ENCODE measurements around the gene TRIM46.

DNA sequence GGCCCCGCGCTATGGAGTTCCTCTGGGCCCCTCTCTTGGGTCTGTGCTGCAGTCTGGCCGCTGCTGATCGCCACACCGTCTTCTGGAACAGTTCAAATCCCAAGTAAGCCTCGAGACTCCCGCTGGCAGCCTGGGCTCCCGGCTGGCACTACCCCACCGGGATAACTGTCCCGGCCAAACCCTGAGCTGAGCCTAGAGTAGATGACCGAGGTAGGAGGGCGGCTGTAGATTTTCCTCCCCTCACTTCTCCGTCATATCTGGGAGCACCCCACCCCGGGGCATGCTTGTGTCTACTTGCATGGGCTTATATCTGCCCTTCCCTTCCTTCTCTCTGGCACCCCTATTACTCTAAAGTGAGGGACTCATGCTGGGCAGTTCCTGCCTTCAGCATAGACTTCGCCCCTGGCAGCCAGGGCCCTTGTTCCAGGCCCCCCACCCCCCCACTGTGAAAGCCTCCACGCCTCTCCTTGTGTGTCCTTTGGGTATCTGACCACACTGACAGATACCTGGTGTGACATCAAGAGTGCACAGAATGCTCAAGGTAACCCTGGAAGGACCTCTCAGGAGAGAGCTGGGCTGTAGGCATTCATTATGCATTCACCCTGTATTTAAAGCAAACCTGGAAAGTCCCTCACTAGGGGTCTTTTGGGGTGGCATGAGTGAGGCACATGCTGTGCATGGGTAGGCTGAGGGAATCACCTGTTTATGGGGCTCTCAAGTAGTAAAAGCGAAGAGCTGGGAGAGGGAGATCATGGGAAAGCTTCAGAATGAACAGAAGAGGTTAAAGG is 45.5 kb upstream of the TRIM46 start:
- TF ChIP-seq, protein P1, sequence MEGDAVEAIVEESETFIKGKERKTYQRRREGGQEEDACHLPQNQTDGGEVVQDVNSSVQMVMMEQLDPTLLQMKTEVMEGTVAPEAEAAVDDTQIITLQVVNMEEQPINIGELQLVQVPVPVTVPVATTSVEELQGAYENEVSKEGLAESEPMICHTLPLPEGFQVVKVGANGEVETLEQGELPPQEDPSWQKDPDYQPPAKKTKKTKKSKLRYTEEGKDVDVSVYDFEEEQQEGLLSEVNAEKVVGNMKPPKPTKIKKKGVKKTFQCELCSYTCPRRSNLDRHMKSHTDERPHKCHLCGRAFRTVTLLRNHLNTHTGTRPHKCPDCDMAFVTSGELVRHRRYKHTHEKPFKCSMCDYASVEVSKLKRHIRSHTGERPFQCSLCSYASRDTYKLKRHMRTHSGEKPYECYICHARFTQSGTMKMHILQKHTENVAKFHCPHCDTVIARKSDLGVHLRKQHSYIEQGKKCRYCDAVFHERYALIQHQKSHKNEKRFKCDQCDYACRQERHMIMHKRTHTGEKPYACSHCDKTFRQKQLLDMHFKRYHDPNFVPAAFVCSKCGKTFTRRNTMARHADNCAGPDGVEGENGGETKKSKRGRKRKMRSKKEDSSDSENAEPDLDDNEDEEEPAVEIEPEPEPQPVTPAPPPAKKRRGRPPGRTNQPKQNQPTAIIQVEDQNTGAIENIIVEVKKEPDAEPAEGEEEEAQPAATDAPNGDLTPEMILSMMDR (IDR thresholded peaks at IDR 0.05) = no peak
- TF ChIP-seq ZFX (IDR thresholded peaks at IDR 0.05; ENCODE audit: borderline replicate concordance) = no peak
